ENCODE results near the gene ACER3. TPM values are rescaled to one million over a fixed set of nuclear protein-coding genes. Genes with fewer than 3 reads are reported as not detected.
"Not testable (repeated sequence)": the region's sequence is repeated elsewhere in the genome, so short reads cannot be mapped to it uniquely, and the experiment has no call there.

ACER3 gene
- total RNA-seq, 1 donor from 2014 or later = 25.7 TPM

- Mint-ChIP-seq H3K4me1 (ENCODE audit: low read depth, unreplicated experiment) (peaks cover 7% of the 10 kb centered on the region), H3K27me3 (ENCODE audit: unreplicated experiment) (peaks cover 2% of the 10 kb centered on the region), H3K4me3 (ENCODE audit: unreplicated experiment) (no peak overlapping the region), H3K36me3 (ENCODE audit: unreplicated experiment) (no peaks in the 10 kb centered on the region), H3K27ac (ENCODE audit: unreplicated experiment) (no peak overlapping the region), H3K9me3 (ENCODE audit: unreplicated experiment) (no peaks in the 10 kb centered on the region)
- TF ChIP-seq CTCF (IDR thresholded peaks at IDR 0.05; ENCODE audit: partially characterized antibody, unreplicated experiment) = no peak
- DNase-seq = no peak
Observed at GRCh38 chr11:76857781-76858410, 2.8 kb upstream of the ACER3 start.

- H3K27me3 Mint-ChIP-seq (ENCODE audit: unreplicated experiment) = peaks cover 2% of the 10 kb centered on the region
- no peak overlapping the region for H3K27ac Mint-ChIP-seq (ENCODE audit: unreplicated experiment)
- peaks cover 7% of the 10 kb centered on the region for H3K4me1 Mint-ChIP-seq (ENCODE audit: low read depth, unreplicated experiment)
- DNase-seq = no peak
- TF ChIP-seq CTCF (IDR thresholded peaks at IDR 0.05; ENCODE audit: partially characterized antibody, unreplicated experiment) = no peak
- H3K36me3 Mint-ChIP-seq (ENCODE audit: unreplicated experiment) = no peaks in the 10 kb centered on the region
- no peaks in the 10 kb centered on the region for H3K9me3 Mint-ChIP-seq (ENCODE audit: unreplicated experiment)
- peak overlapping the region; percentile 48 for H3K4me3 Mint-ChIP-seq (ENCODE audit: unreplicated experiment)
Observed at GRCh38 chr11:76859708-76860227, 950 bp upstream of the ACER3 start.

GRCh38 chr11:76861490-76861953 is 804 bp downstream of the ACER3 start:
- no peak for TF ChIP-seq CTCF (IDR thresholded peaks at IDR 0.05; ENCODE audit: partially characterized antibody, unreplicated experiment)
- Mint-ChIP-seq H3K9me3 (ENCODE audit: unreplicated experiment) (peaks cover 1% of the 10 kb centered on the region), H3K4me3 (ENCODE audit: unreplicated experiment) (peak overlapping the region; percentile 90), H3K27ac (ENCODE audit: unreplicated experiment) (peak overlapping the region; percentile 75), H3K27me3 (ENCODE audit: unreplicated experiment) (peaks cover 2% of the 10 kb centered on the region), H3K4me1 (ENCODE audit: low read depth, unreplicated experiment) (peaks cover 7% of the 10 kb centered on the region), H3K36me3 (ENCODE audit: unreplicated experiment) (no peaks in the 10 kb centered on the region)
- DNase-seq = no peak

- not testable (repeated sequence) for H3K27ac Mint-ChIP-seq (ENCODE audit: unreplicated experiment); H3K9me3 Mint-ChIP-seq (ENCODE audit: unreplicated experiment)
Observed at GRCh38 chr11:76862794-76863193, 2.1 kb downstream of the ACER3 start.

GRCh38 chr11:76863196-76863777 is 2.6 kb downstream of the ACER3 start:
- peaks cover 7% of the 10 kb centered on the region for H3K4me1 Mint-ChIP-seq (ENCODE audit: low read depth, unreplicated experiment)
- no peak overlapping the region for H3K27ac Mint-ChIP-seq (ENCODE audit: unreplicated experiment)
- DNase-seq = no peak
- H3K36me3 Mint-ChIP-seq (ENCODE audit: unreplicated experiment) = no peaks in the 10 kb centered on the region
- H3K27me3 Mint-ChIP-seq (ENCODE audit: unreplicated experiment) = peaks cover 2% of the 10 kb centered on the region
- peaks cover 1% of the 10 kb centered on the region for H3K9me3 Mint-ChIP-seq (ENCODE audit: unreplicated experiment)
- no peak for TF ChIP-seq CTCF (IDR thresholded peaks at IDR 0.05; ENCODE audit: partially characterized antibody, unreplicated experiment)
- no peak overlapping the region for H3K4me3 Mint-ChIP-seq (ENCODE audit: unreplicated experiment)

More at GRCh38 chr11:76862794-76863193, 2.1 kb downstream of the ACER3 start:
- not testable (repeated sequence) for DNase-seq; H3K4me1 Mint-ChIP-seq (ENCODE audit: low read depth, unreplicated experiment); H3K27me3 Mint-ChIP-seq (ENCODE audit: unreplicated experiment); H3K4me3 Mint-ChIP-seq (ENCODE audit: unreplicated experiment); H3K36me3 Mint-ChIP-seq (ENCODE audit: unreplicated experiment)

All from glutamatergic neuron (in vitro differentiated cells).